HL-60/S4 (cell line): ENCODE results near the gene MYO1E.
"Not testable (repeated sequence)": the region's sequence is repeated elsewhere in the genome, so short reads cannot be mapped to it uniquely, and the experiment has no call there.

ENCODE experiments used
- in situ Hi-C: fragments of 300-500 bp; cut with MboI; formaldehyde crosslinking; loops from 2 replicates; pipeline ENCODE4 v1.14.3; 2022; ENCODE audit warnings: low sequenced_read_pairs

MYO1E gene

GRCh38 chr15:59372352-59373211, at the start of gene MYO1E:
MYO1E (minus strand) TSS chr15:59372871; CDS start chr15:59372500, 371 bp downstream.
- in situ Hi-C loops: no loop called here

- in situ Hi-C loops: no loop called here
Observed at GRCh38 chr15:59420986-59421618, 48.4 kb upstream of the MYO1E start.

GRCh38 chr15:59420108-59420507, 47.4 kb upstream of the MYO1E start:
- in situ Hi-C loops: no loop called here

- in situ Hi-C loops: no loop called here
Observed at GRCh38 chr15:59419170-59419569, 46.5 kb upstream of the MYO1E start.

GRCh38 chr15:59416816-59417215, 44.1 kb upstream of the MYO1E start:
- in situ Hi-C loops: no loop called here

GRCh38 chr15:59413577-59413976, 40.9 kb upstream of the MYO1E start:
- in situ Hi-C loops: no loop called here

GRCh38 chr15:59410391-59410896, 37.8 kb upstream of the MYO1E start:
- in situ Hi-C loops: no loop called here

GRCh38 chr15:59407946-59408345, 35.3 kb upstream of the MYO1E start:
- in situ Hi-C loops: no loop called here

GRCh38 chr15:59406446-59406845, 33.8 kb upstream of the MYO1E start:
- in situ Hi-C loops: no loop called here

GRCh38 chr15:59405079-59405478, 32.4 kb upstream of the MYO1E start:
- in situ Hi-C loops: no loop called here

- in situ Hi-C loops: no loop called here
Observed at GRCh38 chr15:59401824-59402569, 29.3 kb upstream of the MYO1E start.

- in situ Hi-C loops: not testable (repeated sequence)
Observed at GRCh38 chr15:59401051-59401823, 28.6 kb upstream of the MYO1E start.

GRCh38 chr15:59400103-59400813, 27.6 kb upstream of the MYO1E start:
- in situ Hi-C loops: no loop called here

- in situ Hi-C loops: no loop called here
Observed at GRCh38 chr15:59399465-59400102, 26.9 kb upstream of the MYO1E start.

- in situ Hi-C loops: no loop called here
Observed at GRCh38 chr15:59398220-59398619, 25.5 kb upstream of the MYO1E start.

- in situ Hi-C loops: no loop called here
Observed at GRCh38 chr15:59396679-59397078, 24.0 kb upstream of the MYO1E start.

- in situ Hi-C loops: no loop called here
Observed at GRCh38 chr15:59396211-59396610, 23.5 kb upstream of the MYO1E start.

- in situ Hi-C loops: no loop called here
Observed at GRCh38 chr15:59394166-59394661, 21.5 kb upstream of the MYO1E start.

GRCh38 chr15:59392299-59392698, 19.6 kb upstream of the MYO1E start:
- in situ Hi-C loops: no loop called here
